ENCODE results near the gene CUL4B.
"Not testable (repeated sequence)": the region's sequence is repeated elsewhere in the genome, so short reads cannot be mapped to it uniquely, and the experiment has no call there.

CUL4B gene

GRCh38 chrX:120522820-120523219 lies 37.9 kb downstream of the CUL4B start:
- DNase-seq (ENCODE audit: low read depth): no peak

- DNase-seq (ENCODE audit: low read depth): no peak
Measured at GRCh38 chrX:120517936-120518335, 42.8 kb downstream of the CUL4B start.

GRCh38 chrX:120514236-120514635 lies 46.5 kb downstream of the CUL4B start:
- DNase-seq (ENCODE audit: low read depth): no peak

- no peak for DNase-seq (ENCODE audit: low read depth)
Measured at GRCh38 chrX:120512627-120513026, 48.1 kb downstream of the CUL4B start.

GRCh38 chrX:120512222-120512621 lies 48.5 kb downstream of the CUL4B start:
- DNase-seq (ENCODE audit: low read depth): no peak

GRCh38 chrX:120504569-120504968 lies 56.2 kb downstream of the CUL4B start:
- DNase-seq (ENCODE audit: low read depth): no peak

GRCh38 chrX:120499301-120500072 lies 61.3 kb downstream of the CUL4B start:
- no peak for DNase-seq (ENCODE audit: low read depth)

GRCh38 chrX:120490119-120490518 lies 70.6 kb downstream of the CUL4B start:
- DNase-seq (ENCODE audit: low read depth): not testable (repeated sequence)

GRCh38 chrX:120486786-120487185 lies 74.0 kb downstream of the CUL4B start:
- no peak for DNase-seq (ENCODE audit: low read depth)

GRCh38 chrX:120485638-120486520 lies 74.9 kb downstream of the CUL4B start:
- peak; percentile 9 for DNase-seq (ENCODE audit: low read depth)

GRCh38 chrX:120485315-120485637 lies 75.5 kb downstream of the CUL4B start:
- no peak for DNase-seq (ENCODE audit: low read depth)

GRCh38 chrX:120477453-120477852 lies 83.3 kb downstream of the CUL4B start:
- no peak for DNase-seq (ENCODE audit: low read depth)

GRCh38 chrX:120476714-120477113 lies 84.0 kb downstream of the CUL4B start:
- DNase-seq (ENCODE audit: low read depth): no peak

GRCh38 chrX:120475447-120475846 lies 85.3 kb downstream of the CUL4B start:
- not testable (repeated sequence) for DNase-seq (ENCODE audit: low read depth)

Data from activated T-cell treated with anti-CD3 and anti-CD28 coated beads for 1 hour (primary cell).